GM12801 (cell line): ENCODE measurements around the gene SIRT3.

Source experiments
- TF ChIP-seq, protein P1 (sequence below): IDR thresholded peaks from one replicate; pipeline ENCODE4 v1.5.1; 2011; ENCODE audit warnings: control low read depth; ENCODE audit not compliant: insufficient read length; ENCODE audit errors: extremely low read depth

SIRT3 gene

DNA sequence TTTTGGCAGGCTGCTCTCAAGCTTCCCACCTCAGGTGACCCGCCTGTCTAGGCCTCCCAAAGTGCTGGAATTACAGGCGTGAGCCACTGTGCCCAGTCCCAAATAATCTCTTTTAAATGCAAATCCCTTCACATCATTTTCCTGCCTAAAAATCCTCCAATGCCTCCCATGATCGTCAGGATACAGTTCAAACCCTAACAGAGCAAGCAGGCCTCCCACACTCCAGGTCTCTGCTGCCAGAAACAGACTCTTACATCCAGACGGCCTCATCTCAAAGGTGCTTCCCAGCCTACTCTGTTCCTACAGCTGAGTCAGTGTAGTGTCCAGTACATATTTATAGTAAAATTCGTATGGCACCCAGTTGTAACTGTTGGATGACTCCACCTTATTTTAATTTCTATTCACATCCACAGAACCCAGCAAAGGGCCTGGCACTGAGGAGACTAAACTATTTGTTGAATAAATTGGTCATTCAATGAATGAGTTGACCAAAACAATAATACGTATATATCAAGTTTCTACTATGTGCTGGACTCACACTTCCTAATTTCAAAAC lies 8.2 kb downstream of the SIRT3 start:
- TF ChIP-seq, protein P1, sequence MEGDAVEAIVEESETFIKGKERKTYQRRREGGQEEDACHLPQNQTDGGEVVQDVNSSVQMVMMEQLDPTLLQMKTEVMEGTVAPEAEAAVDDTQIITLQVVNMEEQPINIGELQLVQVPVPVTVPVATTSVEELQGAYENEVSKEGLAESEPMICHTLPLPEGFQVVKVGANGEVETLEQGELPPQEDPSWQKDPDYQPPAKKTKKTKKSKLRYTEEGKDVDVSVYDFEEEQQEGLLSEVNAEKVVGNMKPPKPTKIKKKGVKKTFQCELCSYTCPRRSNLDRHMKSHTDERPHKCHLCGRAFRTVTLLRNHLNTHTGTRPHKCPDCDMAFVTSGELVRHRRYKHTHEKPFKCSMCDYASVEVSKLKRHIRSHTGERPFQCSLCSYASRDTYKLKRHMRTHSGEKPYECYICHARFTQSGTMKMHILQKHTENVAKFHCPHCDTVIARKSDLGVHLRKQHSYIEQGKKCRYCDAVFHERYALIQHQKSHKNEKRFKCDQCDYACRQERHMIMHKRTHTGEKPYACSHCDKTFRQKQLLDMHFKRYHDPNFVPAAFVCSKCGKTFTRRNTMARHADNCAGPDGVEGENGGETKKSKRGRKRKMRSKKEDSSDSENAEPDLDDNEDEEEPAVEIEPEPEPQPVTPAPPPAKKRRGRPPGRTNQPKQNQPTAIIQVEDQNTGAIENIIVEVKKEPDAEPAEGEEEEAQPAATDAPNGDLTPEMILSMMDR: no peak

- TF ChIP-seq, protein P1: no peak
These were observed 10.2 kb downstream of the SIRT3 start for GRCh38 chr11:225734-226453.

DNA sequence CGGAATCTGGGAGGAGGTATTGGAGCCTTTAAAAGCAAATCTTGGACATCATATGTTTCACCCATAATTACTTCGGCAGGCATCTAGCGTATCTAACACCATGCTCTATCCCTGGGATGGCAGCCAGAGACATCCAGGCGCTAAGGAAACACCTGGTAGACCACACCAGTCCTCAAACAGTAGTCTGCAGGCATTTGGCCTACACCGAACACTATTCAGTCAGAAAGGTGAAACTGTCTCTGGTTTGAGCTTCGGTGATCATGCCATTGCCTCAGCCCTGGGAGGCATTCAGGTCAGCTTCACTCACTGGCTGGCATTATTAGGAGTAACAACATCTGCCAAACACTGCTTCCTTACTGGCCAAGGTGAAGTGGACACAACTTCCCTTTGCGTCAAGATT lies 11.7 kb downstream of the SIRT3 start:
- TF ChIP-seq, protein P1: no peak

DNA sequence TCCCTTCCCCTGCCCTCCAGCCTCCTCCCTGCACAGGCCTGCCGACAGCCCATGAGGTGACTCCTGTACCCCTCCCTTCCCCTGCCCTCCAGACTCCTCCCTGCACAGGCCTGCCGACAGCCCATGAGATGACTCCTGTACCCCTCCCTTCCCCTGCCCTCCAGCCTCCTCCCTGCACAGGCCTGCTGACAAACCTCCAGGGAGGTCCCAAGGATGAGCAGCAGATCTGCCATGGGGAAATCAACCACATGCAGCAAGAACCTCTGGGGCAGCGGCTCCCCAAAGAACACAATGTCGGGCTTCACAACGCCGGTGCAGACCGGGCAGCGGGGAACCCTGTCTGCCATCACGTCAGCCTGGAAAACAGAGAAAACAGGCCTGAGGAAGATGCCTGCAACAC lies 12.3 kb downstream of the SIRT3 start:
- TF ChIP-seq, protein P1: no peak

GRCh38 chr11:223026-223789 lies 12.9 kb downstream of the SIRT3 start:
- TF ChIP-seq, protein P1: no peak

DNA sequence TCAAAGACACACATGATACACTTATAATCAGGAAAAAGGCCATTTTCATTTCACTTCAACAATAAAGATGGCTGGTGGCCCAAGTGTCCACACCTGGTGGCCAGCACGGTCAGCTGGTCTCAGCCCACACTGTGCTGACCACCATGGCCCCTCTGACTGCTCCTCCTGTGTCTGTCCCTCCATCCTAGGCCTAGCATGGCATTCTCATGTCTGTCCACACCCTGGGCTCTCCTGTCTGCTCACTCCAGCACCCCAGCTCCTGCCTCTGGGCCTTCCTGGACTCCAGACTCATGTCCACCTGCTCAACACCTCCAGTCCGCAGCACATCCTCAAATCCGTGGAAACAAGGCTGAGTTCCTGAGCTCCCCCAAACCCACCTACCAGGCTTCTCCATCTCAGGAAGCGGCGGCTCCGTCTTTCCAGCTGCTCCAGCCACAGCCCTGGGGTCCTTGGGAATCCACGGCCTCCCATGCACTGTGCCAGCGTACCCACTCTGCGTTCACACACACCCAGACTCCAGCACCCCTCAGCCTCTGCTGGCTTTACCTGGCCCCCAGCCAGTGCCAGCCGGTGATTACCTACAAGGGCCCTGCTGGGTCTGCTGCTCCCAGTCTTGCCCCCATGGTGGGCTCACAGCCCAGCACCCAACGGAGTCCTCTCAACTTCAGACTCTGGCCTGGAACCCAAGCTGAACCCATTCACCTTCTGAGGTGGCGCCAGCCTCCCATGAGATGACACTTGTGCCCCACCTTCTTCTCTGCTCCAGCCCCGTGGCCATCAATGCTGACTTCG lies 13.9 kb downstream of the SIRT3 start:
- TF ChIP-seq, protein P1: no peak

DNA sequence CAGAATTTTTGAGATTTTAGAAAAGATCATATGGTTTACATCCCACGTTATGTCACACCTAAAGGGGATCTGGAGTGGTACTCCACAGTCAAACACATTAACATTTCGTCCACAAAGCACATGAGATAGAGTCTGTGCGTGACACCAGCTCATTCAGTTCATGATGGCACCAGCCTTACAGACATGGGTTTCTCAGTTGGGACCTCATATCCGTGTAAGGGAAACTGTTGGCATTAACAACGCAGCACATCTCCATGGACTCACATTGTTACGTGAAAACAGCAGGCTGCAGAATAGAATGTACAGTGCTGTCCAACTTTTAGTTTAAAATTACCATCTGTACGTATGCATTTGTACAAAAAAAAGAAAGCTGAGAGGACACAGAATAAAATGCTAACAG lies 14.6 kb downstream of the SIRT3 start:
- TF ChIP-seq, protein P1: no peak
